Keratinocyte (primary cell): Measurements from ENCODE around the gene EEF2. TPM values are rescaled to one million over a fixed set of nuclear protein-coding genes. Genes with fewer than 3 reads are reported as not detected.
"Not testable (repeated sequence)": the region's sequence is repeated elsewhere in the genome, so short reads cannot be mapped to it uniquely, and the experiment has no call there.

Experiments used
- DNase-seq: peaks from one replicate; pipeline ENCODE4 v3.0.0-alpha.2; 2011; ENCODE audit warnings: low read depth, missing footprints, low spot score
- FAIRE-seq: peaks from 2 replicates; lab custom pipeline; 2011; peaks lifted over from hg19 to GRCh38; lab: Jason Lieb, UNC
- H2AFZ ChIP-seq: 2 replicates; pipeline ENCODE4 v1.6.0; 2012; ENCODE audit warnings: low read length, control low read depth, inconsistent platforms; ENCODE audit not compliant: control insufficient read depth
- H3K27ac ChIP-seq: 2 replicates; pipeline ENCODE4 v1.5.1; 2011; ENCODE audit warnings: low read length; ENCODE audit not compliant: control insufficient read depth, insufficient read depth
- H3K27me3 ChIP-seq: 3 replicates; pipeline ENCODE4 v1.6.0; 2011; ENCODE audit warnings: low read length; ENCODE audit not compliant: control insufficient read depth, insufficient read depth; ENCODE audit errors: extremely low read depth
- H3K36me3 ChIP-seq, 2 experiments: 2 replicates in 1 of 2; 3 replicates in 1 of 2; pipeline ENCODE4 v1.5.1; 2011; ENCODE audit warnings: low read length in 2 of 2, mild to moderate bottlenecking in 1 of 2; ENCODE audit not compliant: control insufficient read depth in 2 of 2, insufficient read depth in 2 of 2; ENCODE audit errors: extremely low read depth in 1 of 2
- H3K4me1 ChIP-seq: 3 replicates; pipeline ENCODE4 v1.5.1; 2011; ENCODE audit warnings: low read length; ENCODE audit not compliant: control insufficient read depth, insufficient read depth; ENCODE audit errors: extremely low read depth
- H3K4me2 ChIP-seq: 3 replicates; pipeline ENCODE4 v1.6.0; 2011; ENCODE audit warnings: low read depth, low read length; ENCODE audit not compliant: control insufficient read depth, insufficient read depth; ENCODE audit errors: extremely low read depth
- H3K4me3 ChIP-seq, 3 experiments: fragments of 200-600 bp in 1 of 3; sonication (generic) in 1 of 3; 2 replicates in 2 of 3; 3 replicates in 1 of 3; pipeline ENCODE4 v1.5.1; 2011 to 2016; ENCODE audit warnings: low read length in 3 of 3, mild to moderate bottlenecking in 3 of 3, control low read depth in 2 of 3, inconsistent platforms in 1 of 3, low read depth in 1 of 3, mixed read lengths in 1 of 3, mixed run types in 1 of 3, moderate library complexity in 1 of 3; ENCODE audit not compliant: control insufficient read depth in 2 of 3, insufficient read depth in 2 of 3; ENCODE audit errors: extremely low read depth in 1 of 3
- H3K79me2 ChIP-seq: 2 replicates; pipeline ENCODE4 v1.6.0; 2012; ENCODE audit warnings: low read length; ENCODE audit not compliant: control insufficient read depth, insufficient read depth
- H3K9ac ChIP-seq: 3 replicates; pipeline ENCODE4 v1.6.0; 2011; ENCODE audit warnings: low read length; ENCODE audit not compliant: control insufficient read depth, insufficient read depth; ENCODE audit errors: extremely low read depth
- H3K9me1 ChIP-seq: 3 replicates; pipeline ENCODE4 v1.6.0; 2011; ENCODE audit warnings: low read length; ENCODE audit not compliant: control insufficient read depth, insufficient read depth; ENCODE audit errors: extremely low read depth
- H3K9me3 ChIP-seq: 2 replicates; pipeline ENCODE4 v1.5.1; 2012; ENCODE audit warnings: low read depth, low read length; ENCODE audit not compliant: control insufficient read depth
- H4K20me1 ChIP-seq: 3 replicates; pipeline ENCODE4 v1.6.0; 2011; ENCODE audit warnings: low read length; ENCODE audit not compliant: control insufficient read depth, insufficient read depth; ENCODE audit errors: extremely low read depth
- CTCF ChIP-seq, 3 experiments: IDR thresholded peaks in 1 of 3; conservative IDR thresholded peaks in 1 of 3; optimal IDR thresholded peaks in 1 of 3; 2 replicates in 2 of 3; 3 replicates in 1 of 3; pipeline versions ENCODE3 to v1.5.1; 2011; ENCODE audit warnings: low read length in 3 of 3, mild to moderate bottlenecking in 3 of 3, moderate library complexity in 2 of 3, control low read depth in 1 of 3, inconsistent platforms in 1 of 3; ENCODE audit not compliant: insufficient read depth in 2 of 3; ENCODE audit errors: extremely low read depth in 1 of 3
- EZH2 ChIP-seq: IDR thresholded peaks from one replicate; pipeline ENCODE4 v1.6.1; 2012; ENCODE audit warnings: inconsistent platforms, mild to moderate bottlenecking, low read length, moderate library complexity
- dilution Hi-C: fragments of 300-500 bp; cut with MboI; formaldehyde crosslinking; loops from one replicate; pipeline ENCODE4 v1.7.0; 2020; ENCODE audit warnings: low sequenced_read_pairs; ENCODE audit not compliant: extremely low pct_ligation_motif_present
- polyA plus RNA-seq, 5 experiments: library from polyadenylated mRNA; depleted of rRNA in 3 of 5; stranded (reverse) in 3 of 5; stranded (forward) in 1 of 5; unstranded in 1 of 5; fragments of >200 nt; gene quantifications; 1 replicate in 1 of 5; 2 replicates in 3 of 5; 3 replicates in 1 of 5; pipeline versions ENCODE4 v1.2.1 to v1.2.3, GENCODE V29; 2011 to 2012; ENCODE audit warnings: missing spikeins in 2 of 5, low read depth in 1 of 5, low replicate concordance in 1 of 5

EEF2 gene
- polyA plus RNA-seq, 1 donor (not counting 4 experiments of a cell fraction or from before 2014, with no cell fraction given): 1,193 TPM

GRCh38 chr19:3969435-3970312 lies 15.6 kb downstream of the EEF2 start:
- peaks cover 22% of the 10 kb centered on the region for H3K4me1 ChIP-seq
- dilution Hi-C loops: no loop called here
- H3K27me3 ChIP-seq: no peaks in the 10 kb centered on the region
- H3K79me2 ChIP-seq: peaks cover 49% of the 10 kb centered on the region
- H2AFZ ChIP-seq: no peak overlapping the region
- TF ChIP-seq EZH2 (no peak), CTCF (optimal IDR thresholded peaks at IDR 0.05 in 1 of 3, IDR thresholded peaks at IDR 0.05 in 1 of 3, conservative IDR thresholded peaks at IDR 0.05 in 1 of 3; ENCODE audit: extremely low read depth in 1 of 3, insufficient read depth in 2 of 3, low read length in 3 of 3) (peak in 1 of 3 experiments; percentile 36)
- DNase-seq (peak; percentile 50), FAIRE-seq (peak; percentile 79)
- H4K20me1 ChIP-seq: peaks cover 28% of the 10 kb centered on the region
- H3K9me1 ChIP-seq: no peaks in the 10 kb centered on the region
- H3K9me3 ChIP-seq: no peaks in the 10 kb centered on the region
- peak overlapping the region; percentile 95 for H3K4me2 ChIP-seq
- peak overlapping the region; percentile 79 to 94 (median 93) for H3K4me3 ChIP-seq
- H3K27ac ChIP-seq: peak overlapping the region; percentile 94
- H3K36me3 ChIP-seq: peaks cover 21 to 26% of the 10 kb centered on the region in 2 experiments
- H3K9ac ChIP-seq: peak overlapping the region; percentile 85

DNA sequence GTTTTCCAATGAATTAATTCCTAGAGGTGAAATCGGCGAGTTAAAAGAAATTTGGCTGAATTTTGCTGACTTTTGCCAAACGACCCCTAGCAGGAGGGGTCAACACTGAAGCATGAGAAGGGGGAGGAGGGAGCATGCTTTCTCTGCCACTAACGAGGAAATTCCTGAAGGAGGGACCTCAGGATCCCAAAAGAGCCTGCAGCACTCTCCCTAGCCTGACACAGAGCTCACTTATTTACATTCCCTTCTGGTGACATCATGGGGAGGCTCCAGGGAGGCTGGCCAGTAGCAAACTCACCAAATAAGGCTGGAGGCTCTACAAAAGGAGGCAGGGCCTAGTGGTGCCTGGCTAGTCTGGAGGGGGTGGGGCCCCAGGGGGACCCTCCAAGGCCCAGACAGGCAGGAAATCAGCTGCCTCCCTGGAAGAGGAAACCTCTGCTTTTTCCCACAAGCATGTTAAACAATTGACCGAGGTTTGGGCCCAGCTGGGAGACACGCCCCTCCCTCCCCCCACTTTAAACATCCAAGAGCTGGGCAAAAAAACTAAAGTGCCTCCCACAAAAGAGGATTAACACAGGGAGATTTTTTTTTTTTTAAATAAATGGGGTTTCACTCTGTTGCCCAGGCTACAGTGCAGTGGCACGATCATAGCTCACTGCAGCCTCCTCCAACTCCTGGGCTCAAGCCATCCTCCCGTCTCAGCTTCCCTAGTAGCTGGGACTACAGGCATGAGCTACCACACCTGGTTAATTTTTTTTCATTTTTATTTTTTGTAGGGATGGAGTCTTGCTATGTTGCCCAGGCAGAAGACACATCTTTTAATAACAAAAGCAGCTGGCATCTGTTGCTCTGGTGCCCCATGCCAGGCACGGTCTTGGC lies 16.5 kb downstream of the EEF2 start:
- DNase-seq (peak; percentile 78), FAIRE-seq (peak; percentile 77)
- peak overlapping the region; percentile 94 for H3K27ac ChIP-seq
- H3K4me1 ChIP-seq: peaks cover 22% of the 10 kb centered on the region
- peak overlapping the region; percentile 85 for H3K9ac ChIP-seq
- no peaks in the 10 kb centered on the region for H3K9me3 ChIP-seq
- H3K36me3 ChIP-seq: peaks cover 25 to 28% of the 10 kb centered on the region in 2 experiments
- peak overlapping the region; percentile 95 for H3K4me2 ChIP-seq
- dilution Hi-C loops: no loop called here
- peaks cover 28% of the 10 kb centered on the region for H4K20me1 ChIP-seq
- no peak for TF ChIP-seq CTCF (optimal IDR thresholded peaks at IDR 0.05 in 1 of 3, IDR thresholded peaks at IDR 0.05 in 1 of 3, conservative IDR thresholded peaks at IDR 0.05 in 1 of 3; ENCODE audit: extremely low read depth in 1 of 3, insufficient read depth in 2 of 3, low read length in 3 of 3)
- TF ChIP-seq EZH2: no peak
- peaks cover 54% of the 10 kb centered on the region for H3K79me2 ChIP-seq
- no peaks in the 10 kb centered on the region for H3K9me1 ChIP-seq
- no peak overlapping the region for H2AFZ ChIP-seq
- no peaks in the 10 kb centered on the region for H3K27me3 ChIP-seq
- H3K4me3 ChIP-seq: peak overlapping the region; percentile 46 to 93 (median 79)

GRCh38 chr19:3967983-3968382 lies 17.3 kb downstream of the EEF2 start:
- Histone ChIP-seq H3K79me2 (peaks cover 57% of the 10 kb centered on the region), H3K4me3 (peak overlapping the region in 1 of 3 experiments; percentile 46), H3K36me3 (peaks cover 32 to 36% of the 10 kb centered on the region in 2 experiments), H3K27ac (peak overlapping the region; percentile 94), H4K20me1 (peaks cover 28% of the 10 kb centered on the region), H3K4me2 (peak overlapping the region; percentile 95), H3K4me1 (peaks cover 22% of the 10 kb centered on the region), H3K9ac (peak overlapping the region; percentile 46)
- FAIRE-seq, H3K9me3 ChIP-seq, DNase-seq, H3K9me1 ChIP-seq, H3K27me3 ChIP-seq, dilution Hi-C loops, H2AFZ ChIP-seq: not testable (repeated sequence)
